D341Med (cell line): Measurements from ENCODE around the gene BCKDHA.
"Not testable (repeated sequence)": the region's sequence is repeated elsewhere in the genome, so short reads cannot be mapped to it uniquely, and the experiment has no call there.

Source experiments
- DNase-seq: peaks from one replicate; pipeline ENCODE4 v3.0.0; 2012; ENCODE audit warnings: low spot score

The BCKDHA gene

GRCh38 chr19:41447732-41448332 is 50.2 kb downstream of the BCKDHA start:
- DNase-seq: no peak

DNA sequence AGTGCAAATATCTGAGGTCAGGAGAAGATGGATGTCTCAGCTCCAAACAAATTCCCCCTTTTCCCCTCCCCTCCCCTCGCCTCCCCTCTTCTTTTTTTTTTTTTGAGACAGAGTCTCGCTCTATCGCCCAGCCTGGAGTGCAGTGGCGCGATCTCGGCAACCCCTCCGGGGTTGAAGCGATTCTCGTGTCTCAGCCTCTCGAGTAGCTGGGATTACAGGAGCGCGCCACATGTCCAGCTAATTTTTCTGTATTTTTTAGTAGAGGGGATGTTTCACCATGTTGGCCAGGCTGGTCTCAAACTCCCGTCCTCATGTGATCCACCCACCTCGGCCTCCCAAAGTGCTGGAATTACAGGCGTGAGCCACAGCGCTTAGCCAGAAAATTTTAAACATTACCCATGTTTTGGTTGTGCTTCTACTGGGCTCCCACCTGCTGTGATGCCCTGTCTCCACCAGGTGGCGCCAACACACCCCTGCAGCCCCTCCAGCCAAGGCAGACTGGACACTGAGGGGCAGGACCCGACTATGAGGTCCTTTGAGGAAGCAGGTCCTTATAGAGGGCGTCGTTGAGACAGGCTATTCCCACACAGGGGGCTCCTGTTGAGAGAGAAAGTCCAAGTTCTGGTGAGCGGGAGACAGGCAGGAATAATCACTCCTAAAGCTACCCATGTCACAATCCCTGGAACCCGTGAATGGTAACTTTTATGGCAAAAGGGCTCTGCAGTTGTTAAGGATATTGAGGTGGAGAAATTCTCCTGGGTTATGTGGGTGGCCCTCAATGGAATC is 51.7 kb downstream of the BCKDHA start:
- DNase-seq: peak; percentile 88

- DNase-seq: no peak
These were observed 52.2 kb downstream of the BCKDHA start for GRCh38 chr19:41449865-41450178.

DNA sequence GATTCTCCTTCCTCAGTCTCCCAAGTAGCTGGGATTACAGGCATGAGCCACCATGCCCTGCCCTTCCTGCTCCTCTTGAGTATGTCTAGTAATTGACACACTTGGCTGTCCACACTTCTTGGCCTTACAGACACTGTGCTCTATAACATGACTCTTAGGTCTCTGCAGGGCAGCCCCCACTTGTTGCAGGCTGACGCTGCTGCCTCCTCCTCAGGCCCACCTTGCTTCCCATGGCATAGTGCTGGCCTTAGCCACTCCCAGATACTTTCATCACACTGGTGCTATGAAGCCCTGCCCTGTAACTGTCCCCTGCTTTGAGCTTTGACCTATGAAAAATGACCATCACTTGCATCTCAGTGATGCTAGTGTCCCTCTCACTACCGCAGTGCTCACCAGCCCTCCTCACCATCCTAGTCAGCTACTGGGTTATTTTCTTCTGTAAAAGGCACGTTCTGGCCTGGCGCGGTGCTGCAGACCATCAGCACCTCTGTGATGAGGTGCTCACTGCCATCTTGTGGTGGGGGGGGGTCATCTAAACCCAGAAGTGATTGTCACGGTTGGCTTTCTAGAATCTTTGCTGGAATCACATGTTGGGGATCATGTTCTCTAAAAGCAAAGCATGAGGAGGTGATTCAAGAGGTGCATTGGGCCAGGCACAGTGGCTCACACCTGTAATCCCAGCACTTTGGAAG is 55.1 kb downstream of the BCKDHA start:
- no peak for DNase-seq

DNA sequence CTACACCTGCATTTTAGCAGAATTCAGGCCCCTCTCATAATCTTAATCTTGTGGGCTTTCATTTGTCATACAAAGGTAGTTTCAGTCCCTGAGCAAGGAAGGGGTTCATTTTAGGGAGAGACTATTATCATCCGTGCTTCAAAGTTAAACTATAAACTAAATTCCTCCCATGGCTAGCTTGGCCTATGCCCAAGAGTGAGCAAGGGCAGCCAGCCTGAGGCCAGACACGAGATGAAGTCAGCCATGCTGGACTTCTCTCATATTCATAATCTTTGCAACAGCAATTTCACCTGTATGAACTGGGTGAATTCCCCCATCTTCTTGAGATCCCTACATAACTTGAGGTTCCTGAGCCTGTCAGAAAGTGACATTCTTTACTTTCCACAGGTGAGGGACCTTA is 58.3 kb downstream of the BCKDHA start:
- no peak for DNase-seq

DNA sequence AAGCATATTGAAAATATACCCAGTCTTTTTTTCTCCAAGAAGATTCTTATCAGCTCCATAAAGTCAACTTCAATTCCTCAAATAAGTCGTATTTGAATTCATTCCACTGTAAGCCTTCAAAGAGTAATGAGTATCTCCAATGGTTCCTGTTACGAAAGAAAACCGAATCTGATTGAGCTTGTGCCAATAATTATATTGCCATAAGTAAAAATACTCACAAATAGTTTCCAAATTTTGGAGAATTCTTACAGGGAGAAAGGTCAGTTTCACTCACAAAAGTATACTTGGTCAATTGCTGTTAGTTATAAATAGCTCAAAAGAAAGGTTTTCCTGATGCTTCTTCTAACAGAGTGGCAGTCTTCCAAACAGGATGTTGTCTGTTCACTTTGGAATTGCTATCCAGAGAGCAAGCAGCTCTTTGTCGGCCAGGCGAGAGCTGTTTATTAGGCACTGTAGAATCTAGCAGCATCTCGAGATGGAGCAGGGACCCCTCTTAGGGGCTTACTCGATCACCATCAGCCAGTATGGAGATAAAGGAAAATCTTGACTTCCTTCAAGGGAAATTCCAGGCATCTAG is 58.8 kb downstream of the BCKDHA start:
- no peak for DNase-seq

DNA sequence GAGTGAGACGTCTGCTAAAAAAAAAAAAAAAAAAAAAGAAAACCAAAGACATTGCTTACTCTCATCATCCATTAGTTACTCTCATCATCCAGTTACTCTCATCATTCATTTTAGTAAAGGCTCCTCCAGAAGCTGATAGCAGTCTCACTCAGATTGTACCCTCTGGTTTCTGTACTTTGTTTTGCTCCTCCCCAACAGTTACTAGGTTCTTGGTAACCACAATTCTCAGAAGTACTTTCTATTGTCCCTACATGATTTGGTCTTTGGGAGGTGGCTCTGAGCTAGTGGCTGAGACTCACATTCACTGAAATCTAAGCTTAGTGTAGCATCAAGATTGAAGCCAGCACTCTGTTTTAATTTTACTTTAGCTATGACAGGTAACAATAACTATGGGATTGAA is 59.6 kb downstream of the BCKDHA start:
- no peak for DNase-seq

DNA sequence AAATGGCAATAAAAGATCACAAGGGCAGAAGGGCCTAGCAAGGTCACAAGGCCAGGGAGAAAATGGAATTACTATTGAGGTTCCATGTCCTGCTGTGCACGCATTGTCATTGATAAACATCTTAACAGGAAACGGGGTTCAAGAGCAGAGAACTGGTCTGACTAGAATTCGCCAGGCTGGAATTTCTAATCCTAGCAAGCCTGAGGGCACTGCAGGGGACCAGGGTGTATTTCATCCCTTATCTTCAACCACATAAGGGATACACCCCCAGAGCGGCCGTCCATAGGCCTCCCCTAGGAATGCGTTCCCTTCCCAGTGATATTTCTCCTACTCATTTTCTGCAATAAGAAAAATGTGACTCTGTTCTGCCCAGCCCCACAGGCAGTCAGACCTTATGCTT is 64.9 kb downstream of the BCKDHA start:
- no peak for DNase-seq

- DNase-seq: not testable (repeated sequence)
These were observed 65.9 kb downstream of the BCKDHA start for GRCh38 chr19:41463257-41464256.
